ENCODE data around the gene APOA4. TPM values are rescaled to one million over a fixed set of nuclear protein-coding genes. Genes with fewer than 3 reads are reported as not detected.

Gene APOA4
- polyA plus RNA-seq, 1 of the 3 experiments (the other 2 are of a cell fraction), result not detected

GRCh38 chr11:116835042-116835772, 12.1 kb upstream of the APOA4 start:
- peak overlapping the region; percentile 65; the same call in 1 of the 2 replicates for H2AFZ ChIP-seq (ENCODE audit: low read depth)
- no peak for DNase-seq
- no peak overlapping the region for H3K4me3 ChIP-seq (ENCODE audit: low read depth in 2 of 2, low read length in 1 of 2)
- H3K9me3 ChIP-seq, result no peaks in the 10 kb centered on the region
- H3K27me3 ChIP-seq (ENCODE audit: insufficient read depth), result no peaks in the 10 kb centered on the region
- H3K9ac ChIP-seq, result no peak overlapping the region
- H3K4me1 ChIP-seq (ENCODE audit: control insufficient read depth in 1 of 2, insufficient read depth in 2 of 2, low read depth in 1 of 2, low read length in 1 of 2), result peaks cover 0 to 10% of the 10 kb centered on the region in 2 experiments; a peak in 1 of 4 replicates
- H4K20me1 ChIP-seq (ENCODE audit: insufficient read depth), result no peaks in the 10 kb centered on the region
- H3K36me3 ChIP-seq (replicated peaks in 1 of 2; ENCODE audit: control insufficient read depth in 1 of 2, insufficient read depth in 2 of 2, low read length in 1 of 2), result no peaks in the 10 kb centered on the region
- TF ChIP-seq FOXM1 (IDR thresholded peaks at IDR 0.05; ENCODE audit: low read depth) (no peak), ZBTB33 (IDR thresholded peaks at IDR 0.05; ENCODE audit: borderline replicate concordance, low read depth) (no peak), REST (IDR thresholded peaks at IDR 0.05; ENCODE audit: low read depth, low read length) (no peak), RCOR1 (IDR thresholded peaks at IDR 0.05; ENCODE audit: low read length) (no peak), USF2 (IDR thresholded peaks at IDR 0.05; ENCODE audit: borderline replicate concordance, low read depth, low read length) (no peak), TEAD4 (IDR thresholded peaks at IDR 0.05; ENCODE audit: borderline replicate concordance, insufficient read depth) (no peak), NRF1 (IDR thresholded peaks at IDR 0.05; ENCODE audit: low read depth, low read length) (no peak), CTCF (IDR thresholded peaks at IDR 0.05) (no peak), MXI1 (IDR thresholded peaks at IDR 0.05; ENCODE audit: low read depth, low read length) (no peak), POLR2AphosphoS5 (IDR thresholded peaks at IDR 0.05; ENCODE audit: low read depth, low read length) (no peak), GABPA (IDR thresholded peaks at IDR 0.05; ENCODE audit: low read depth) (no peak), MAX (IDR thresholded peaks at IDR 0.05; ENCODE audit: low read depth) (no peak), IRF3 (IDR thresholded peaks at IDR 0.05; ENCODE audit: low read depth, low read length) (no peak), EP300 (IDR thresholded peaks at IDR 0.05; ENCODE audit: borderline replicate concordance in 1 of 2, low read depth in 1 of 2, low read length in 1 of 2) (no peak), NFIC (IDR thresholded peaks at IDR 0.05; ENCODE audit: borderline replicate concordance) (no peak), RXRA (IDR thresholded peaks at IDR 0.05; ENCODE audit: borderline replicate concordance, low read depth) (no peak), USF1 (IDR thresholded peaks at IDR 0.05; ENCODE audit: borderline replicate concordance, low read depth) (no peak), CHD2 (IDR thresholded peaks at IDR 0.05; ENCODE audit: low read length, partially characterized antibody) (no peak), MEF2A (IDR thresholded peaks at IDR 0.05; ENCODE audit: borderline replicate concordance, low read depth) (no peak)
- H3K4me2 ChIP-seq, result no peak overlapping the region
- no peak overlapping the region for H3K27ac ChIP-seq (ENCODE audit: low read depth in 2 of 2, low read length in 1 of 2)
- no peaks in the 10 kb centered on the region for H3K9me2 ChIP-seq
- no peaks in the 10 kb centered on the region for H3K79me2 ChIP-seq (ENCODE audit: insufficient read depth)
- 91% methylated on average over 22 of the region's 28 CpGs for WGBS (ENCODE audit: low lambda C conversion rate)
- POLR2A ChIA-PET, result interaction anchor here (0.9 to 1.7 kb wide), 2 partner anchors 23 to 44 kb away, joined by 3 to 9 read pairs; partner anchors contain the start of gene APOA5
- no peaks in the 10 kb centered on the region for H3F3A ChIP-seq (replicated peaks; ENCODE audit: insufficient read depth)
- CTCF ChIA-PET, result interaction anchor here (0.9 to 3.1 kb wide), 20 partner anchors 10 to 309 kb away, joined by 3 to 59 read pairs (median 4); partner anchors contain the start of genes APOA4, APOA5, PAFAH1B2 and ZPR1

Data from SK-N-SH (cell line).